NCI-H2081 (cell line): ENCODE data around the gene RNF14.
"Not testable (repeated sequence)": the region's sequence is repeated elsewhere in the genome, so short reads cannot be mapped to it uniquely, and the experiment has no call there.

Experiments
- DNase-seq, 2 experiments: peaks; one replicate each; lab custom pipeline; 2025; lab: John Stamatoyannopoulos, UW

Gene RNF14

GRCh38 chr5:142014911-142015584 is 46.1 kb downstream of the RNF14 start:
- peak in 1 of 2 experiments; percentile 50 for DNase-seq

- DNase-seq: no peak
Measured at GRCh38 chr5:142015781-142016533, 47.1 kb downstream of the RNF14 start.

GRCh38 chr5:142016556-142016955 is 47.7 kb downstream of the RNF14 start:
- no peak for DNase-seq

GRCh38 chr5:142017832-142018427 is 49.0 kb downstream of the RNF14 start:
- no peak for DNase-seq

GRCh38 chr5:142020122-142020659 is 51.3 kb downstream of the RNF14 start:
- DNase-seq: no peak

- peak in 1 of 2 experiments; percentile 20 for DNase-seq
Measured at GRCh38 chr5:142023836-142024235, 54.9 kb downstream of the RNF14 start.

- DNase-seq: peak; percentile 71 to 85
Measured at GRCh38 chr5:142024771-142025304, 55.9 kb downstream of the RNF14 start.

GRCh38 chr5:142025637-142026036 is 56.7 kb downstream of the RNF14 start:
- DNase-seq: no peak

GRCh38 chr5:142032150-142032549 is 63.2 kb downstream of the RNF14 start:
- no peak for DNase-seq

GRCh38 chr5:142032747-142033631 is 64.1 kb downstream of the RNF14 start:
- DNase-seq: peak in 1 of 2 experiments; percentile 30

GRCh38 chr5:142033632-142034567 is 65.0 kb downstream of the RNF14 start:
- DNase-seq: not testable (repeated sequence)

- DNase-seq: no peak
Measured at GRCh38 chr5:142034994-142035393, 66.1 kb downstream of the RNF14 start.

GRCh38 chr5:142036918-142037317 is 68.0 kb downstream of the RNF14 start:
- DNase-seq: no peak

- DNase-seq: not testable (repeated sequence)
Measured at GRCh38 chr5:142037599-142037998, 68.7 kb downstream of the RNF14 start.

GRCh38 chr5:142038735-142039134 is 69.8 kb downstream of the RNF14 start:
- no peak for DNase-seq
